Activated CD8-positive, alpha-beta memory T cell treated with anti-CD3 and anti-CD28 coated beads for 4 hours (primary cell): ENCODE measurements around the gene TIMM8A.

Experiments
- DNase-seq, 2 donors: peaks; one replicate each; pipeline ENCODE4 v3.0.0-alpha.2; 2020; ENCODE audit warnings: low read depth in 2 of 2

Gene TIMM8A, protein sequence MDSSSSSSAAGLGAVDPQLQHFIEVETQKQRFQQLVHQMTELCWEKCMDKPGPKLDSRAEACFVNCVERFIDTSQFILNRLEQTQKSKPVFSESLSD

GRCh38 chrX:101348452-101349192 lies at the start of gene TIMM8A:
Gene TIMM8A, minus strand, starts transcription at chrX:101348742. Its CDS starts 78 bp downstream, at chrX:101348664.
- DNase-seq, result peak; percentile 48 to 64

DNA sequence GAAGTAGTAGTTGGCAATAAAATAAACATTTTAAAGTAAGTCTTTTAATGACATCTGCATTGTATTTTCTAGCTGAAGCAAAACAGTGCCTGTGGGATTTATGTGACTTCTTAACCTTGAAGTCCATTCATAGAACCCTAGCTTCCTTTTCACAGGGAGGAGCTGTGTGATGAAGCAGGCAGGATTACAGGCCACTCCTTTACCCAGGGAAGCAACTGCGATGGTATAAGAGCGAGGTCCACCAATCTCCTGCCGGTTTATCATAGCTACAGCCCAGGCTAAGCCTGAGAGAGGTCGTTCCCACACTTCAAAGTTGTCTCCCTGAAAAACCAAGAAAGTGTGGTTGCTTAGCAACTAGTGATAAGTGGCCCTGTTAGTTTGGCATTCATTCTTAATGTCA lies 49.2 kb upstream of the TIMM8A start:
- no peak for DNase-seq

DNA sequence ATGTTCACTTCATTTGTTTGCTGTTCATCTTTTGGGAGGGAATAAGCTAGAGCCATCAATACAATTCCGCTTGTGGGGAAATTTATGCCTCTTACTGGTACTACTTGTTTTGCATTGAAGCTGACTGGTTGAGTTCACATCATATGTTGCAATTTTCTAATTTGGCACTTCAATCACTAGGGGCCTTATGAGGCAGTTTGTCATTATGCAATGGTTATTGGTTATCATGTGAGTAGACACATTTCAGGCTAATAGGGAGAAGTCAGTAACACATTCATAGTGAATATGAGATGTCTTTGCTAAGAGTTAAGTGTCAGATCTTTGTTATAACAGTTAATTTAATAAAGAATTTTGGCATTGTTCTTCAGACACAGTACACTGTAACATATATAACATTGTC lies 47.2 kb upstream of the TIMM8A start:
- DNase-seq, result no peak

DNA sequence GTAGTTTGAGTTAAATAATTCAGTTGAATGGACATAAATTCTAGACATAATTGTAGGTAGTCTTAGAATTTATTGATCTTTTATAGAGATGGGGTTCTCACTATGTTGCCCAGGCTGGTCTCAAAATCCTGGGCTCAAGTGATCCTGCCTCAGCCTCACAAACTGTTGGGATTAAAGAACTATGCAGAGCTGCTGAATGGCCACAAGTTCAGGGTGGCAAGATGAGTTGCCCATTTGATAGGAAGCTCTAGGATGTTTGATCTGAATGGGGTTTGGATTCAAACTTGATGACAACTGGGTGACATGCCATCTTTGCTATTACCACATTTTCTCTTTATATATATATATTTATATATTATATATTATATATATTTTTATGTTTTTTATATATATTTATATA lies 45.8 kb upstream of the TIMM8A start:
- DNase-seq, result no peak

GRCh38 chrX:101393530-101394305 lies 45.2 kb upstream of the TIMM8A start:
- DNase-seq, result no peak

GRCh38 chrX:101391831-101392230 lies 43.3 kb upstream of the TIMM8A start:
- no peak for DNase-seq

GRCh38 chrX:101390664-101391525 lies 42.4 kb upstream of the TIMM8A start, which contains the start of gene RPL36A:
Gene RPL36A, plus strand, starts transcription at chrX:101391011. Its CDS starts 33 bp downstream, at chrX:101391044.
- DNase-seq, result peak; percentile 64 to 74

DNA sequence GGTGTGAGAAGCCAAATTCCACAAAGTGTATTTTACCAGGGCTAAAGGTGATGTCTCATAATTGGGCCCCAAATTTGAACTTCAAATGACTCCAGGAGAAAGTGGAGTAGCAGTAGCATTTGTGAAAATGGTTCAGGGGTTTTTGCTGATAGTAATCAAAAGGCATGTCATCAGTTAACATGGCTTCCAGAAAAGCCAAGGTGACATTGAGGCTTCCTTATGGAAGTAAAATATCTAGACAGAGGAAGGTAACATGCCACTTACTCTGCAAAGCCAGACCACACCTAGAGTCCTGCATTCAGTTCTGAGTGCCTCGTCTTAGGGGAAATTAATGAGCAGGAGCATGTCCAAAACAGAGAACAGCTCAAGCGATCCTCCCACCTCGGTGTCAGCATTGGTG lies 40.1 kb upstream of the TIMM8A start:
- DNase-seq, result no peak

GRCh38 chrX:101386542-101386885 lies 38.0 kb upstream of the TIMM8A start:
- DNase-seq, result no peak

DNA sequence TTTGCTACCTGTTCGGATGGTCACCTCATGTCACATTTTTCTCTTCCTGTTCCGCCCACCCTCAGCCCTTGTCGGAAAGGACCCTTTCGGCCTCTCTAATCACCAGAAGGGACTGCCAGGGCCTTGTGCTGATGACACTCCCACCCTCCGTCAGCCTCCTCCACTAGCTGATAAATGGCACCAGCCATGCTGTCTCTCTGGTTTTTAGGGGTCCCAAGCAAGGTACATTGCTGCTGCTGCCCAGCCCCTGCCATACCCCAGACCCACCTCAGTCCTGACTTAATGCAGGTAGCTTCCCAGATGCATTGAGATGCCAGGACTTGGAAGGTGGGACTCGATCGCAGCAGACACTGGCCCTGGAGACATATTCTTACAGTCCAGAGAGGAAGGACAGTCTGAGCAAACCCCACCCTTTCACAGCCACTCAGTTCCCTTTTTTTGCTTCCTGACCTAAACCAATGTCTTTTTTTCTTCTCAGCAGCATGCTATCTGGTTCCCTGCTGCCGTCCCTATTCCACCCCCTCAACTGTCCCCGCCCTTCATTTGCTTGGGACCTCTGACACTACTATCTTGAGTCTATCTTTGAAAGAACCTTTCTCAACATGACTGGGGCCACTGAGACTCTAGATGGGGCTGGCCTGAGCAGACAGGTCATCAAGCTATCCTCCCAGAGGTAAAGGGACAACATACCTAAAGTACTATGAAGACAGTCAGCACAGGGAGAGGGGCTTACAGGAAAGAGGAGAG lies 37.4 kb upstream of the TIMM8A start, which contains the start of gene BTK:
Gene BTK (minus strand): TSS at position 397 of the 747 bp plus-strand sequence. CDS start 10,907 bp downstream, outside the sequence.
- no peak for DNase-seq

GRCh38 chrX:101385026-101385684 lies 36.6 kb upstream of the TIMM8A start:
- no peak for DNase-seq

- DNase-seq, result no peak
Observed at GRCh38 chrX:101383679-101384205, 35.2 kb upstream of the TIMM8A start.

DNA sequence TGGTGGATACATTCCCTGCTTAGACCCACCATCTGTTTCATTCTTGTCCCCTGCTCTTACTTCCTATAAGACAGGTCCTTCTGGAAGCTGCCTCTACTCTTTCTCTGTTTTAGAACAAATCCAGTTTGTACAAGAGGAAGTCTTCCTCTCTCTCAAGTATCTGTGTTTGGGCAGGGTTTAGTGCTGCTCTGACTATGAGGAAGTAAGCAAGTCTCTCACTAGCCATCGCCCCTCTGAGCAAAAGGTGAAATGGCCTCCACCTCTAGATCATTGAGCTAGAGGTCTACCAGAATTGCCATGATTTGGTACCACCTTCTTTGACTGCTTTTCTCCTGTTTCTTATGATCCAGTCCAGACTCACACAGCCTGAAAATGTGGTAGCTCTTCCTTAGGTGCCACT lies 29.0 kb upstream of the TIMM8A start:
- no peak for DNase-seq

GRCh38 chrX:101370888-101371504 lies 22.5 kb upstream of the TIMM8A start:
- no peak for DNase-seq

DNA sequence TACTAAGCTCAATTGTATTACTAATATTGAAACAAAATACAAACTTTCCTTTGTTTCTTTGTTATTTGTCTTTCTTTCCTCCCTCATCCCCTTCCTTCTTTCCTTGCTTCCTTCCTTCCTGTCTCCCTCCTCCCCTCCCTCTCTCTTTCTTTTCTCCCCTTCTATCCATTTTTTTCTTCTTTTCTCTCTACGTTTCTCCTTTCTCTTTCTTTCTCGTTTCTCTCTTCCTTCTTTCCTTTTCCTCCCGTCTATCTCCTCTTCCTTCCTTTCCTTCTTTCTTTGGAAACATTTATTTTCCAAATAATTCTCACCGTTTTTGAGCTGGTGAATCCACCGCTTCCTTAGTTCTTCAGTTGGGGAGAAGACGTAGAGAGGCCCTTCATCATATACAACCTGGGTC lies 21.1 kb upstream of the TIMM8A start:
- no peak for DNase-seq

- no peak for DNase-seq
Observed at GRCh38 chrX:101368800-101369199, 20.3 kb upstream of the TIMM8A start.

DNA sequence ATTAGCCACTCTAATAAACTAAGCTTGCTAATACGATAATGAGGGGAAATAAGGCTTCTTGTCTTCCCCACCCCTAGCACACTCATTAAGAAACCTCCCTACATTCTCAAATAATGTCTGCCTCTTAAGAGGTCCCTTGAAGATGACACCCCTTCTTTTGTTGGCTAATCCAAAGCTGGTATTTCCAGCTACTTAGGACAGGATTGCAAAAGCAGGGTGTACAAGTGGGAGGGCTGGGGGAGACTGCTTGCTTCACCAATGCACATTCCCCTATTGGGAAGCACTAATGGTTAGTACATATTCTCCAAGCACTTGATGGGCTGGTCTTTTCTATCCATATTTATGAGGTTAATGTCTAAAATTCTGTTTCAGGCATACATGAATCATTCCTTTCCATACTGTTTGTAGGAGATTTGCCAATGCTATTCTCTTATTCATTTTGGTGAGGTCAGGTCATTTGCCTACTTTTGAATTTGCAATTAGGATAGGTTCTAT lies 16.8 kb upstream of the TIMM8A start:
- no peak for DNase-seq

DNA sequence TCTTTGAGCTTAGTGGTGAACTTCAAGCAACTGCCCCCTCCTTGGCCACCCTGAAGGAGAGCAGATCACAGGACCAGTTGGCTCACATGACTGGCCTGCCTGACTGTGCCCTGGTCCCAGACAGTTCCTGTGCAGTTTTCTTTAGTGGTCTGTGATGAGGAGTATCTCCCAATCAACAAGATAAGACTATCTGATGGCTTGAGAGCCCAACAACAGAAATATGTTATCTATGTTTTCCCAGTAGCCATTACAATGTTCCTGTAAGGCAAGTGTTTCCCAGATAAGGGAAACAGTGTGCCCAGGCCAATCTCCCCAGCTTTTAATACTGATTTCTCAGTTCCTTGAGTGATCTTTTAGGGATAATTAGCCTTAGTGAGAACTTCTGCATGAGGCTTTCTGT lies 14.2 kb upstream of the TIMM8A start:
- DNase-seq, result no peak

DNA sequence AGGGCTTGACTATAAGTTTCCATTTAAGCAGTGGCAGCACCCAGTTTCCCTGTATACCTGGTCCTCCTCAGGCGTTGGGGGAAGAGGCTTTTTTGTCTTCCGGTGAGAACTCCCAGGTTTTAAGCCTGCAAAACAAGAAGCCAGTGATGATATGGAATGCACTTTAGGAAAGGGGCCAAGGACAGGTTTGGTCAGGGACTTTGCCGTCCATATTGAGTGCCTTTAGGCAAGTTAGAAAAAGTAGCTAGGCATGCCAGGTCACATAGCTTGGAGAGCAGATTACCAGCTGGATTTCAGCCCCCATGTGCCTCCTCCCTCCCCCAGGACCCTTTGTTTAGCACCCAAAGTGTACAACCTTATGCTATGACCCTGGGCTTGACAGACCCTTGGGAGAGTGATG lies 13.6 kb upstream of the TIMM8A start:
- DNase-seq, result no peak

GRCh38 chrX:101360390-101360789 lies 11.8 kb upstream of the TIMM8A start:
- no peak for DNase-seq
